IMR-90 (cell line): Measurements from ENCODE around the gene FBXO41. TPM values are rescaled to one million over a fixed set of nuclear protein-coding genes. Genes with fewer than 3 reads are reported as not detected.

ENCODE experiments used
- ATAC-seq: fragments of 200-7000 bp; cut with Tn5 transposase; 2 replicates; pipeline ENCODE4 v1.9.1; 2020; ENCODE audit warnings: low read depth, mild to moderate bottlenecking, moderate library complexity
- BruUV-seq: library from RNA; stranded (reverse); fragments of 400-500 nt; replicated peaks from 2 replicates; lab custom pipeline; 2021; lab: Mats Ljungman, UMichigan
- CTCF ChIA-PET: fragments of 300-600 bp; formaldehyde crosslinking; extraction: SDS; loops from one replicate; lab custom pipeline; 2021; ENCODE audit warnings: antibody characterized with exemption; lab: Yijun Ruan, JAX
- POLR2A ChIA-PET: fragments of 300-600 bp; sonication (Branson Sonifier 250); formaldehyde crosslinking; loops from one replicate; lab custom pipeline; 2022; ENCODE audit warnings: antibody characterized with exemption; ENCODE audit not compliant: unreplicated experiment; lab: Charles Lee
- DNase-seq: peaks from one replicate; pipeline ENCODE4 v3.0.0; 2013
- H2AFZ ChIP-seq: replicated peaks from 2 replicates; pipeline ENCODE3; 2013; ENCODE audit warnings: low read length, mild to moderate bottlenecking; ENCODE audit not compliant: poor library complexity
- H2AK5ac ChIP-seq: 2 replicates; pipeline ENCODE4 v1.6.1; 2013; ENCODE audit warnings: low read depth, low read length, inconsistent platforms
- H2AK9ac ChIP-seq: replicated peaks from 2 replicates; pipeline ENCODE3; 2013; ENCODE audit warnings: mild to moderate bottlenecking, low read depth, low read length, moderate library complexity; ENCODE audit not compliant: poor library complexity
- H2BK120ac ChIP-seq: 2 replicates; pipeline ENCODE4 v1.6.1; 2013; ENCODE audit warnings: low read depth, low read length, inconsistent platforms
- H2BK15ac ChIP-seq: 3 replicates; pipeline ENCODE4 v1.6.1; 2013; ENCODE audit warnings: low read depth, low read length, inconsistent platforms
- H2BK20ac ChIP-seq: 2 replicates; pipeline ENCODE4 v1.6.1; 2013; ENCODE audit warnings: low read depth, mild to moderate bottlenecking, inconsistent platforms, low read length, moderate library complexity
- H2BK5ac ChIP-seq: 2 replicates; pipeline ENCODE4 v1.6.1; 2013; ENCODE audit warnings: mild to moderate bottlenecking, low read depth, low read length, inconsistent platforms; ENCODE audit not compliant: poor library complexity, severe bottlenecking
- H3K14ac ChIP-seq: replicated peaks from 2 replicates; pipeline ENCODE4 v1.6.1; 2013; ENCODE audit warnings: low read depth, low read length, inconsistent platforms
- H3K18ac ChIP-seq: 2 replicates; pipeline ENCODE4 v1.6.1; 2013; ENCODE audit warnings: low read depth, low read length, control low read depth
- H3K23ac ChIP-seq: 2 replicates; pipeline ENCODE4 v1.6.1; 2013; ENCODE audit warnings: low read depth, low read length, inconsistent platforms
- H3K27ac ChIP-seq: 2 replicates; pipeline ENCODE4 v1.5.1; 2013; ENCODE audit warnings: mild to moderate bottlenecking, control low read depth, low read length; ENCODE audit not compliant: insufficient read depth
- H3K27me3 ChIP-seq: 2 replicates; pipeline ENCODE4 v1.6.1; 2013; ENCODE audit warnings: low read length; ENCODE audit not compliant: control insufficient read depth, insufficient read depth
- H3K36me3 ChIP-seq: 2 replicates; pipeline ENCODE4 v1.6.1; 2013; ENCODE audit warnings: low read length, mixed read lengths; ENCODE audit not compliant: control insufficient read depth, insufficient read depth
- H3K4ac ChIP-seq: 2 replicates; pipeline ENCODE4 v1.6.1; 2013; ENCODE audit warnings: low read depth, low read length, inconsistent platforms
- H3K4me1 ChIP-seq: 2 replicates; pipeline ENCODE4 v1.6.1; 2013; ENCODE audit warnings: low read length, mixed read lengths; ENCODE audit not compliant: control insufficient read depth, insufficient read depth
- H3K4me2 ChIP-seq: 2 replicates; pipeline ENCODE4 v1.6.1; 2013; ENCODE audit warnings: low read depth, mild to moderate bottlenecking, control low read depth, low read length, moderate library complexity
- H3K4me3 ChIP-seq: 2 replicates; pipeline ENCODE4 v1.5.1; 2013; ENCODE audit warnings: low read depth, mild to moderate bottlenecking, control low read depth, low read length, moderate library complexity; ENCODE audit not compliant: insufficient read depth
- H3K56ac ChIP-seq: 2 replicates; pipeline ENCODE4 v1.6.1; 2013; ENCODE audit warnings: low read length, inconsistent platforms; ENCODE audit not compliant: insufficient read depth; ENCODE audit errors: extremely low read depth
- H3K79me1 ChIP-seq, 2 experiments: 2 replicates each; pipeline ENCODE4 v1.6.1; 2013; ENCODE audit warnings: low read length in 2 of 2, inconsistent platforms in 1 of 2, low read depth in 1 of 2
- H3K9ac ChIP-seq: 2 replicates; pipeline ENCODE4 v1.6.1; 2013; ENCODE audit warnings: low read depth, low read length, control low read depth
- H3K9me1 ChIP-seq: 2 replicates; pipeline ENCODE4 v1.6.1; 2013; ENCODE audit warnings: low read length, inconsistent platforms; ENCODE audit not compliant: insufficient read depth
- H3K9me3 ChIP-seq: 2 replicates; pipeline ENCODE4 v1.6.1; 2013; ENCODE audit warnings: low read length; ENCODE audit not compliant: control insufficient read depth, insufficient read depth
- H4K20me1 ChIP-seq: 2 replicates; pipeline ENCODE4 v1.6.1; 2013; ENCODE audit warnings: low read length, inconsistent platforms; ENCODE audit not compliant: insufficient read depth
- H4K5ac ChIP-seq: 2 replicates; pipeline ENCODE4 v1.6.1; 2013; ENCODE audit warnings: mild to moderate bottlenecking, low read depth, low read length, control low read depth
- H4K8ac ChIP-seq, 2 experiments: 2 replicates each; pipeline ENCODE4 v1.6.1; 2013; ENCODE audit warnings: low read depth in 2 of 2, low read length in 2 of 2, control low read depth in 1 of 2, inconsistent platforms in 1 of 2
- H4K91ac ChIP-seq: 2 replicates; pipeline ENCODE4 v1.6.1; 2013; ENCODE audit warnings: low read depth, low read length, inconsistent platforms; ENCODE audit not compliant: insufficient read depth
- CEBPB ChIP-seq: IDR thresholded peaks from 2 replicates; pipeline ENCODE4 v1.6.1; 2012; ENCODE audit warnings: low read depth, low read length, improper control_type of control experiment
- CTCF ChIP-seq: conservative IDR thresholded peaks from 2 replicates; pipeline ENCODE4 v1.5.1; 2012; ENCODE audit warnings: mild to moderate bottlenecking, low read depth, low read length, improper control_type of control experiment
- FOS ChIP-seq: fragments of 150-350 bp; IDR thresholded peaks from 2 replicates; pipeline ENCODE4 v1.6.1; 2016; ENCODE audit warnings: low read depth, low read length
- MAFK ChIP-seq: IDR thresholded peaks from 2 replicates; pipeline ENCODE4 v1.6.1; 2012; ENCODE audit warnings: low read depth, low read length, improper control_type of control experiment
- MAZ ChIP-seq: IDR thresholded peaks from 2 replicates; pipeline ENCODE4 v1.6.1; 2012; ENCODE audit warnings: low read depth, mild to moderate bottlenecking, low read length, improper control_type of control experiment, moderate library complexity, borderline replicate concordance
- NFE2L2 ChIP-seq: fragments of 150-350 bp; IDR thresholded peaks from 2 replicates; pipeline ENCODE4 v1.6.1; 2016; ENCODE audit warnings: low read depth, mild to moderate bottlenecking, low read length
- POLR2A ChIP-seq: IDR thresholded peaks from 2 replicates; pipeline ENCODE4 v1.6.1; 2012; ENCODE audit warnings: mild to moderate bottlenecking, low read depth, low read length
- RFX5 ChIP-seq: IDR thresholded peaks from 2 replicates; pipeline ENCODE4 v1.8.0; 2012; ENCODE audit warnings: low read depth, mild to moderate bottlenecking, low read length, moderate library complexity
- WGBS, 2 experiments: methylation state at CpG; one replicate each; pipeline versions ENCODE4 v1.1.5 to v1.1.7; 2013; ENCODE audit warnings: missing lambda C conversion rate in 2 of 2; ENCODE audit not compliant: insufficient read length in 1 of 2; ENCODE audit errors: extremely low coverage in 2 of 2; 5-methylcytosine and 5-hydroxymethylcytosine counted together
- dilution Hi-C: fragments of 300-500 bp; cut with HindIII; formaldehyde crosslinking; loops from one replicate; pipeline ENCODE4 v1.14.3; 2018; ENCODE audit warnings: low sequenced_read_pairs; ENCODE audit not compliant: unreplicated experiment
- in situ Hi-C: fragments of 300-500 bp; cut with MboI; formaldehyde crosslinking; loops from 3 replicates; pipeline ENCODE4 v1.14.3; 2019; ENCODE audit warnings: low sequenced_read_pairs, inconsistent platforms, mixed read lengths
- intact Hi-C: fragments of 100-400 bp; cut with micrococcal nuclease; formaldehyde crosslinking; loops from 2 replicates; pipeline ENCODE4 v1.10.0; 2022
- polyA plus RNA-seq, 3 experiments: library from polyadenylated mRNA; depleted of rRNA; stranded (reverse); fragments of >200 nt; gene quantifications; 2 replicates each; pipeline ENCODE4 v1.2.3, GENCODE V29; 2012; ENCODE audit warnings: low replicate concordance in 1 of 3
- total RNA-seq: library from RNA; depleted of rRNA; stranded (reverse); fragments of >200 nt; gene quantifications from 2 replicates; pipeline ENCODE4 v1.2.3, GENCODE V29; 2012
- TF ChIP-seq, protein P1 (sequence below): fragments of 150-350 bp; IDR thresholded peaks from 2 replicates; pipeline ENCODE4 v1.6.1; 2017; ENCODE audit warnings: mild to moderate bottlenecking, antibody characterized with exemption, low read length, low read depth

FBXO41 gene
- total and polyA plus RNA-seq, 2 of the 4 experiments (the other 2 are of a cell fraction): 0.54 to 3.7 TPM

DNA sequence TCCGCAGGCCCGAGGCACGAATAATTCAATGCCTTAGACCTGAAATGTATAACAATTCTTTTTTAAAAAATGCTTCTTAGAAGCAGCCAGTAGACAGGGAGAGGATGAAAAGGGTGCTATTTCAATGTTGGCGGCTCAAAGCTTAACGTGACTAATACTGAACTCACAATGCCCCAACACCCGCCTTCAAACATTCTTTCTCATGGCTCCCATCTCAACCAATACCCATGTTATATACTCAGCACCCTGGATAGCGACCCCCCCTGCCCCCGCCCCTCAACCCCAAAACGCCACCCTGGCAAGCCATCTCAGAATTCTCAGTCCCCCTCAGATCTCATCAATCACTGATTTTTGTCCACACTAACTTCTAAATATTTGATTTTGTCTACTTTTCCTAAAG is 4.4 kb downstream of the FBXO41 start:
- Histone ChIP-seq H2AFZ (no peak overlapping the region), H2BK120ac (no peak overlapping the region), H2BK15ac (no peak overlapping the region), H3K4me2 (no peak overlapping the region), H2BK5ac (no peak overlapping the region), H2AK5ac (no peak overlapping the region), H3K4ac (no peak overlapping the region), H4K91ac (no peak overlapping the region), H3K9me3 (no peaks in the 10 kb centered on the region), H3K23ac (no peak overlapping the region), H3K18ac (no peak overlapping the region), H3K79me1 (peaks cover 0 to 9% of the 10 kb centered on the region in 2 experiments; a peak in 2 of 4 replicates), H3K27ac (no peak overlapping the region), H2AK9ac (no peak overlapping the region), H3K4me3 (no peak overlapping the region), H2BK20ac (no peak overlapping the region), H4K8ac (no peak overlapping the region), H4K5ac (no peak overlapping the region), H3K56ac (no peak overlapping the region), H4K20me1 (no peaks in the 10 kb centered on the region), H3K9me1 (no peaks in the 10 kb centered on the region), H3K9ac (no peak overlapping the region), H3K27me3 (0 out of 2 replicates have a peak, but pooled peaks cover 1% of the 10 kb centered on the region), H3K14ac (no peak overlapping the region), H3K4me1 (peaks cover 3% of the 10 kb centered on the region; the same call in 1 of the 2 replicates), H3K36me3 (peaks cover 3% of the 10 kb centered on the region; the same call in 1 of the 2 replicates)
- BruUV-seq: no TSS peak
- intact Hi-C loops: no loop called here
- in situ Hi-C loops: no loop called here
- no peak for TF ChIP-seq FOS
- TF ChIP-seq, protein P1, sequence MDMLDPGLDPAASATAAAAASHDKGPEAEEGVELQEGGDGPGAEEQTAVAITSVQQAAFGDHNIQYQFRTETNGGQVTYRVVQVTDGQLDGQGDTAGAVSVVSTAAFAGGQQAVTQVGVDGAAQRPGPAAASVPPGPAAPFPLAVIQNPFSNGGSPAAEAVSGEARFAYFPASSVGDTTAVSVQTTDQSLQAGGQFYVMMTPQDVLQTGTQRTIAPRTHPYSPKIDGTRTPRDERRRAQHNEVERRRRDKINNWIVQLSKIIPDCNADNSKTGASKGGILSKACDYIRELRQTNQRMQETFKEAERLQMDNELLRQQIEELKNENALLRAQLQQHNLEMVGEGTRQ: no peak
- TF ChIP-seq MAFK: no peak
- TF ChIP-seq POLR2A: no peak
- no peak for TF ChIP-seq CEBPB
- no peak for TF ChIP-seq MAZ
- TF ChIP-seq RFX5: no peak
- TF ChIP-seq CTCF: no peak
- TF ChIP-seq NFE2L2: no peak
- DNase-seq (peak; percentile 10), ATAC-seq (no peak)
- ChIA-PET POLR2A (no interaction called here), CTCF (no interaction called here)
- WGBS, 2 experiments: no CpG with 5 or more reads among the region's 9 CpGs
- dilution Hi-C loops: no loop called here
